CMK (cell line): ENCODE data around the gene CCSER1.
"Not testable (repeated sequence)": the region's sequence is repeated elsewhere in the genome, so short reads cannot be mapped to it uniquely, and the experiment has no call there.

Source experiments
- DNase-seq: peaks from one replicate; pipeline ENCODE4 v3.0.0-alpha.2; 2010; ENCODE audit warnings: low read depth

The CCSER1 gene

DNA sequence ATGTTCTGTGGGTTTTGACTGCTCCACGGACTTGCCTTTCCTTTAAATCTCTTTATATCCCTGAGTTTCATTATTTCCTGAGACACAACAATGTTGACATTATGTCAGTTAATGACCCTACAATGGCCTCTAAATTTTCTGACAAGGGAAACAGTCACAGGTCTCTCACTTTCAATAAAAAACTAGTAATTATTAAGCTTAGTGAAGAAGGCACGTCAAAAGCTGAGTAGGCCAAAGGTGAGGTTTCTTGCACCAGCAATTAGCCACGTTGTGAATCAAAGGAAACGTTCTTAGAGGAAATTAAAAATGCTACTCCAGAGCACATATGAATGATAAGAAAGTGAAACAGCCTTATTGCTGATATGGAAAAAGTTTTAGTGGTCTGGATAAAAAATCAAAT, 1246.4 kb downstream of the CCSER1 start:
- no peak for DNase-seq

DNA sequence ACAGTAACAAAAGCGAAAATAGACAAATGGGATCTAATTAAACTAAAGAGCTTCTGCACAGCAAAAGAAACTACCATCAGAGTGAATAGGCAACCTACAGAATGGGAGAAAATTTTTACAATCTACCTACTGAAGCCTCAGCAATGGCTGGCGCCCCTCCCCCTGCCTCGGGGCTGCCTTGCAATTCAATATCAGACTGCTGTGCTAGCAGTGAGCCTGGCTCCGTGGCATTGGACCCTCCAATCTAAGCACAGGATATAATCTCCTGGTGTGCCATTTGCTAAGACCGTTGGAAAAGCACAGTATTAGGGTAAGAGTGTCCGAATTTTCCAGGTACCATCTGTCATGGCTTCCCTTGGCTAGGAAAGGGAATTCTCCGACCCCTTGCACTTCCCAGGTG, 1278.2 kb downstream of the CCSER1 start:
- DNase-seq, result not testable (repeated sequence)

GRCh38 chr4:91422011-91422410, 1294.8 kb downstream of the CCSER1 start:
- no peak for DNase-seq

DNA sequence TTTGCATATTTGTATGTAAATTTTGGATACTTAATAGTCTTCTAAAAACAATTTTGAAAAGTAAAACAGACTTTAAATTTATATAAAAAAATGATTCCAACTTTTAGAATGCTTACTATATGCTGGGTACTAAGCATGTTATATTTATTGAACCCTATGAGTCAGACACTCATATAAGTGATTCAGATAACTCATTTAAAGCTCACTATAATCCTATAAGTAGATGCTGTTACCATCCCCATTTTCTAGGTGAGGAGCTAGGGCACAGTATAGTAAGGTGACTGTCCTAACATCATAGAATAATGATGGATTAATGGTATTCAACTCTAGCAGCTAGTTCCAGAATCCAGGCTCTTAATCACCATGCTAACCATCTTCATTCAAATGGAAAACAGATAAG, 1299.5 kb downstream of the CCSER1 start:
- DNase-seq, result no peak

DNA sequence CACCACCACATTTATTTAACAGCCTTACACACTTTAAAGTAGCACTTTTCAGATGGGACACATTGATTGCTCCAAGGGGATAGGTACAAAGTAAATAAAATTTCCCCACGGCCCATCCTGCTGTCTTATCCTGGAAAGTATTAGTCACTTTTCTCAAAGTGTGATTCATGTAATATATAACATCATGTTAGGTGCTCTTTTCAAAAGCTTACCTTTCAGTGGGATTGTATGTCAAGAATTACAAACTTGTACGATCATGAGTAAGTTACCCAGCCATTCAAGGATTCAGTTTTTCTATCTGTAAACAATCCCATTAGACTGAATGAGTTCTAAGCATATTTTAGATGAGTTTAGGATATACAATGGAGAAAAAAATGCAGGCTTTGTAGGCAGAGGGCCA, 1300.0 kb downstream of the CCSER1 start:
- DNase-seq, result no peak

DNA sequence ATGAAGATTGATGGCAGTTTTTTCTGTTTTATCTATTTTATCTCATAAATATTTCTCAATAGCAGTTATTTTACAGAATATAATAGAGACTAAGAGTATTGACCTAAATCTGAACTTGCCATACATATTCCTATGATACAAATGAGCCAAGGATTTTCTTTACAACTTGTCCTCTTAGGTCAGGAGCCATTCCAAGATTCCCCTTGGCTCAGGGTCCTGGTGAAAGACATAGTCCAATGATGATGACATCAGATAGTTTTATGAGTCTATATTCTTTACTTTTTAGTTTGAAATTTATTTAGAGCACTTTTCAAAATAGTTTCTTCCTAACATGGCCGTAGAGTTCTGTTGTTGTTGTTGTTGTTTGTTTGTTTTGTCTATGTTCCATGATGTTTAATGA, 1307.4 kb downstream of the CCSER1 start:
- no peak for DNase-seq

DNA sequence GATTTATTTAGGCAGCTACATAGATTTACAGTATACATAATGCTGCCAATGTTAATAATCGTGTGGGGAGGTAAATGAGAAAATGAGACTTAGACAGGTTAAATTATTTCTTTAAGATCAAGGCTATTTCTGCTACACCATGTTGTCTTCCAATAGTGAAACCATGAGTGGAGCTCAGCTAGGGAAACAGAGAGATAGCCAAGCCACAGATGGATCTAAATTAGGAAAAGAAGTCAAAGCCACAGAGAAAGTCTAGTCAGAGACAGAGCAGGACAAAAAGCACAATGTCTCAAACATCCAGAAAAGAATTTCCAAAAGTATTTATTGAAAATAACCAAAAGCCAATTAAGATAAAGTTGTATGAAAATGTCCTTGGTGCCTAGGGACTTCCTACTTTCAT, 1309.4 kb downstream of the CCSER1 start:
- no peak for DNase-seq

DNA sequence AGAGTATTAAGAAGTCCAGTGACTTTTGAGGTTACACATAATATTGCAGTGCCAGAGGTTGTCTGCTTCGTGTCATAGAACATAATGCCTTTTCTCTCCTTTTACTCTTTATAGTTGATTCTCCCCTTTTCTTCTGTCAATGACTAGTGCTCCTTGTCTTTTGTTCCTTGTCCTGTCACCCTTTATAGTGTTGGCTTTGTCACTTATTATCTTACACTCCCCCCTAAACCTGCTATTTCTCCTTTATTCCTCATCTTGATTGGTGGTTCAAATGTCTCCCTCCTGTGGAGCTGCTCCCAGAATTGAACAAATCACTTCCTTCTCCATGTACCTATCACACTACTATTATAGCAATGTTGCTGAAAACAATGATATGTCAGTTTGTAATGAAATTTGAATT, 1320.0 kb downstream of the CCSER1 start:
- no peak for DNase-seq

DNA sequence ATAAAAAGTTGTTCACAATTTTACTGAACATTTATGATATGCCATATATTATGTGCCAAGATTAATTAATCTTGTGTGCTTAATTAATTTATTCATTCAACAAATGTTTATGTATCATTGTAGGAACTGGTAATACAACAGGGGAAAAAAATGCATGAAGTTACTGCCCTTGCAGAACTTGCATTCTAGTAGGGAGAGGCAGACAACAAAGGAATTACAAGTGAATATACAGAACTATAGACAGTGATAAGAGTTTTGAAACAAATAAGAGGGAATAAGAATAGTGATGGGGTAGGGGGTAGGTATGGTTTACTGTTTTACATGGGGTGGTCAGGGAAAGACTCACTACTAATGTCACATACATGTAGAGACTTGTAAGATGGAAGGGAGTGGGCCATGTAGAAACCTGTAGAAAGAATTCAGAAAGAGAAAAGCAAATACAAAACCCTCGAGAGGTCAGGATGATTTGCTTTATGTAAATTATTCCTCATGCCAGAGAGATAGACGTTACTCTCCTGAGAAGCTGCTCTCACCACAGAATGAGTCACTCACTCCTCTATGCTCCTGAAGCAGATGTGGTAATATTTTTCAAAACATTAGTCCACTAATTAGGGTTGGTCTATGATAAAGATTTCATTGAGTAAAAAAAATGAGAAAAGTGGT, 1321.6 kb downstream of the CCSER1 start:
- no peak for DNase-seq

GRCh38 chr4:91454111-91454510, 1326.9 kb downstream of the CCSER1 start:
- no peak for DNase-seq

DNA sequence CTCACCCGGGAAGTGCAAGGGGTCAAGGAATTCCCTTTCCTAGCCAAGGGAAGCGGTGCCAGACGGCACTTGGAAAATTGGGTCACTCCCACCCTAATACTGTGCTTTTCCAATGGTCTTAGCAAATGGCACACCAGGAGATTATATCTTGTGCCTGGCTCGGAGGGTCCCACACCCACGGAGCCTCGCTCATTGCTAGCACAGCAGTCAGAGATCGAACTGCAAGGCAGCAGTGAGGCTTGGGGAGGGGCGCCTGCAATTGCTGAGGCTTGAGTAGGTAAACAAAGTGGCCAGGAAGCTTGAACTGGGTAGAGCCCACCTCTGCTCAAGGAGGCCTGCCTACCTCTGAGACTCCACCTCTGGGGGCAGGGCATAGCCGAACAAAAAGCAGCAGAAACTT, 1335.4 kb downstream of the CCSER1 start:
- not testable (repeated sequence) for DNase-seq

DNA sequence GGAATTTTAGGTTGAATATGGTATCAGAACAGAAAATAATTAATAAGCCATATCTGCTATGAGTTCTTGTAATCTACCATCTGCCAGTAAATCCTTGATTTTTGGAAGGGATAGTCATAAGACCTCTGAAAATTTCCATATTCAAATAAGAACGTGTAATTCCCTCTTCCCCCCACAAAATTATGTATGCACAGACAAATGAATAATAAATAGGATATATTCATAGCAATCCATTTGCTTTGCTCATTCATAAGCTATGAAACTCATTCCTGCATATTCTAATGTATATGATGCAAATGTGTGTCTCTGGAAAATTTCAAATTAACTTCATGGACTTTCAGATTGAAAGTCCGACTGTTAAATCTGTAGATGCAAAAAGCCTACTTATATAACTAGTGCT, 1343.5 kb downstream of the CCSER1 start:
- DNase-seq, result no peak

GRCh38 chr4:91471280-91471679, 1344.1 kb downstream of the CCSER1 start:
- DNase-seq, result no peak

DNA sequence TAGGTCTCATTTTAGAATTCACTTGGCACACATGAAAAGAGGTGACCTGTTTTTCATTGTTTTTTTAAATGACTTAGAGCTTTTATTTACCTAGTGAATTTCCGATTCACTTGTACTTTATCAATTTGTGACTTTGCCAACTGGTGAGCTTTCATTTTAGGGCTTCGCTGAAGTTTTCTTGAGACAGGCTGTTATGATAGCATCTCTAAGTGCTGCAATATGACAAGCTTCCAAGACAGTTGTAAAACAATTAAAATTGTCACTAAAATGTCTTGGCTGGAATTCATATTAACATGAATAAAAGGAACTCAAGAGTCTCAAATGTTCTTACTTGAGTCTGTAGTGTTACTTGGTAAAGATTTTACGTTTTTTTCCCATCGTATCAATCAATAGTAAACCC, 1344.9 kb downstream of the CCSER1 start:
- DNase-seq, result no peak

- DNase-seq, result no peak
Observed at GRCh38 chr4:91485415-91485814, 1358.2 kb downstream of the CCSER1 start.

- DNase-seq, result no peak
Observed at GRCh38 chr4:91488946-91489345, 1361.8 kb downstream of the CCSER1 start.

GRCh38 chr4:91497892-91498291, 1370.7 kb downstream of the CCSER1 start:
- DNase-seq, result no peak

DNA sequence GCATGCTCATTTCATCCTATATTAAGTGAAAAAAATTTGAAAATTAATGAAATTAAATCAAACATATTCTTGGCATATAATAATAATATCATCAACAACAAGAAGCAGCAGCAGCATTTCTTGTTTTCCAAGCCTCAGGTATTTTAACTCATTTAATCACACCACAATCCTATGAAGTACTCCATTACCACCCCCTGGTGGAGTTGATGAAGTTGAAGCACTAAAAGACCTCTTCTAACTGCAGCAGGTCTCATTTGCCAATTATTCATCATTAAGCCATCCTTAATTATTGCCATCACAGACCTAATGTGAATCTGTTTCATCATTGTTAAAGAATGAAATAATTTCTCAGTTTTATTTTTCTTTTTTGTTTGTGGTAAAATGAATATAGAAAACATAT, 1375.2 kb downstream of the CCSER1 start:
- no peak for DNase-seq

- no peak for DNase-seq
Observed at GRCh38 chr4:91513326-91513725, 1386.1 kb downstream of the CCSER1 start.

GRCh38 chr4:91519155-91519554, 1392.0 kb downstream of the CCSER1 start:
- no peak for DNase-seq

DNA sequence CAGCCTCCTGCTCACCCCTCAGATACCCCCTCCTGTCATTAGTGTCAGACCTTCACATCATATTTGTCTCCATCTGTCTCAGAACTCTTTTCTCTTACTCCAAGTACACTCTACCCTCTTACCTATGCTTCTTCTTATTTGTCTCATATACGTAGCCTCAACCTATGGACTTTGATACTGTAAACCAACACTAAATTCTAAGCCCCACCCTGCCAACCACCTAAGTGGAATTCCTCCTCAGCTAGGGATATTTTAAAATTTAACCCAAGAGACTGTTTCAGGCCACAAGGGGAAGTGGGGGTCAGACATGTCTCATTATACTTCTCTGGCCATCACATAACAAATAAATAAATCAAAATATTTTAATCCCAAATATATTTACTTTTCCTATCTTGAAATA, 1398.4 kb downstream of the CCSER1 start:
- no peak for DNase-seq

DNA sequence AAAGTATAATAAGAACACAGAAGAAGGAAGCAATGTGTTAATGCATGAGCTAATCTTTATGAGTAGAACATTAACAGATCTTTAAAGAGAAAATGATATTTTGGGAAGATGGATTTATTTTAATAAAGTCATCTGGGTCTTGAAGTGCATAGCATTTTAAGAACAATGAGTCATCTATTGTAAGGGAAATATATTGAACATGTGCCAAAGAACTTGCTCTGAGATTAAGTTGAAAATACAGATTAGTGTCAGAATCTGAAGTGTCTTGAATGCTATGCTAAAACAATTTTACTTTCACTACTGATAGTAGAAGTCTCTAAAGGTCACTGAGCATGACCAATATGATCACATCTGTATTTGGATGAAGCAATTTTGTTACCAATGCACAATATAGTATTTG, 1399.9 kb downstream of the CCSER1 start:
- no peak for DNase-seq

GRCh38 chr4:91567594-91567993, 1440.4 kb downstream of the CCSER1 start:
- DNase-seq, result no peak

DNA sequence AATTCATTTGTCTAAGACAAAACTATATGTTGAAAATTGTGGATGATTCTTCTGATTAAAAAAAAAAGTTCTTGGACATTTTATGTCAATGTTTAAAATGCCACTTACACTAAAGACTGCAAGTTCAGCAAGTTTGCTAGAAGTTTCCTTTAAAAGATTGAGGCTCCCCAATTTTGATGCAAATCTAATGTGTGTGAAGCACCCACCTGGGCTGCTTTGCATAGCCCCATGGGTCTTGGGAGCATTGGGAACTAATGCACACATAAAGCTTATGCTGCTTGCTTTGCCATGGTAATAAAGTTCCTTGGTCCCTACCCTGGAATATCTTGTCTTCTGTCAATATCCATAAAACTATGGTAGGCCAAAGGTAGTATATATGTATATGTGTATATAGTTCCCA, 1450.7 kb downstream of the CCSER1 start:
- no peak for DNase-seq

GRCh38 chr4:91590260-91590659, 1463.1 kb downstream of the CCSER1 start:
- no peak for DNase-seq
